Ovary (tissue), 3 donors: ENCODE measurements around the gene MYH9.

Source experiments
- CTCF ChIP-seq, 3 donors: fragments of 450-650 bp in 2 of 3; fragments of 200-600 bp in 1 of 3; IDR thresholded peaks; one replicate each; pipeline versions ENCODE4 v1.5.1 to v1.8.0; 2016 to 2022; ENCODE audit warnings: antibody characterized with exemption in 3 of 3, mild to moderate bottlenecking in 1 of 3
- EP300 ChIP-seq: sonication (generic); formaldehyde crosslinking; IDR thresholded peaks from one replicate; pipeline ENCODE4 v1.6.1; 2017; ENCODE audit warnings: antibody characterized with exemption
- POLR2A ChIP-seq: fragments of 450-650 bp; IDR thresholded peaks from one replicate; pipeline ENCODE4 v1.6.1; 2017; ENCODE audit warnings: antibody characterized with exemption, mild to moderate bottlenecking, moderate library complexity
- donor health status: DM: no; HTN: no; CAD: no.

GRCh38 chr22:36235585-36235984 lies 152.2 kb downstream of the MYH9 start:
- no peak for TF ChIP-seq CTCF (IDR thresholded peaks at IDR 0.05)
- no peak for TF ChIP-seq POLR2A
- no peak for TF ChIP-seq EP300
